GM18909 (cell line): ENCODE measurements around the gene STIM1.
"Not testable (repeated sequence)": the region's sequence is repeated elsewhere in the genome, so short reads cannot be mapped to it uniquely, and the experiment has no call there.

Experiments
- ATAC-seq: cut with Tn5 transposase; IDR thresholded peaks from one replicate; pipeline ENCODE4 v1.9.1; 2021; ENCODE audit warnings: mild to moderate bottlenecking; ENCODE audit not compliant: unreplicated experiment, poor library complexity

Gene STIM1

GRCh38 chr11:3854977-3855807 lies at the start of gene STIM1:
Gene STIM1 (plus strand): TSS chr11:3855664. CDS start chr11:3856271, 607 bp downstream.
- ATAC-seq, result peak; percentile 58

GRCh38 chr11:3807909-3808860 lies 47.3 kb upstream of the STIM1 start, which contains the start of gene PGAP2:
Gene PGAP2 (plus strand): TSS chr11:3808560. CDS start chr11:3811260, 2,700 bp downstream.
- ATAC-seq, result peak; percentile 62

- peak; percentile 74 for ATAC-seq
Measured at GRCh38 chr11:3808861-3809623, 46.4 kb upstream of the STIM1 start.

GRCh38 chr11:3809624-3809928 lies 45.9 kb upstream of the STIM1 start:
- no peak for ATAC-seq

GRCh38 chr11:3810446-3810845 lies 45.0 kb upstream of the STIM1 start:
- ATAC-seq, result no peak

- no peak for ATAC-seq
Measured at GRCh38 chr11:3810951-3811350, 44.5 kb upstream of the STIM1 start.

- ATAC-seq, result not testable (repeated sequence)
Measured at GRCh38 chr11:3814832-3815231, 40.6 kb upstream of the STIM1 start.

- ATAC-seq, result no peak
Measured at GRCh38 chr11:3815845-3816244, 39.6 kb upstream of the STIM1 start.

- ATAC-seq, result no peak
Measured at GRCh38 chr11:3816673-3817072, 38.8 kb upstream of the STIM1 start.

GRCh38 chr11:3817181-3817800 lies 38.2 kb upstream of the STIM1 start:
- ATAC-seq, result no peak

- no peak for ATAC-seq
Measured at GRCh38 chr11:3820971-3821370, 34.5 kb upstream of the STIM1 start.

- ATAC-seq, result no peak
Measured at GRCh38 chr11:3822312-3822711, 33.2 kb upstream of the STIM1 start.

- no peak for ATAC-seq
Measured at GRCh38 chr11:3823303-3823702, 32.2 kb upstream of the STIM1 start.

GRCh38 chr11:3823762-3824506 lies 31.5 kb upstream of the STIM1 start:
- ATAC-seq, result no peak

GRCh38 chr11:3824714-3825472 lies 30.6 kb upstream of the STIM1 start:
- peak; percentile 85 for ATAC-seq

GRCh38 chr11:3825473-3826154 lies 29.9 kb upstream of the STIM1 start:
- no peak for ATAC-seq

GRCh38 chr11:3826721-3827120 lies 28.7 kb upstream of the STIM1 start:
- ATAC-seq, result no peak
